ENCODE results near the gene MDH2.
A peak's percentile ranks its signal among the peaks of the same experiment; 100 is the strongest.
"Not testable (repeated sequence)": the region's sequence is repeated elsewhere in the genome, so short reads cannot be mapped to it uniquely, and the experiment has no call there.

The MDH2 gene, protein sequence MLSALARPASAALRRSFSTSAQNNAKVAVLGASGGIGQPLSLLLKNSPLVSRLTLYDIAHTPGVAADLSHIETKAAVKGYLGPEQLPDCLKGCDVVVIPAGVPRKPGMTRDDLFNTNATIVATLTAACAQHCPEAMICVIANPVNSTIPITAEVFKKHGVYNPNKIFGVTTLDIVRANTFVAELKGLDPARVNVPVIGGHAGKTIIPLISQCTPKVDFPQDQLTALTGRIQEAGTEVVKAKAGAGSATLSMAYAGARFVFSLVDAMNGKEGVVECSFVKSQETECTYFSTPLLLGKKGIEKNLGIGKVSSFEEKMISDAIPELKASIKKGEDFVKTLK

DNA sequence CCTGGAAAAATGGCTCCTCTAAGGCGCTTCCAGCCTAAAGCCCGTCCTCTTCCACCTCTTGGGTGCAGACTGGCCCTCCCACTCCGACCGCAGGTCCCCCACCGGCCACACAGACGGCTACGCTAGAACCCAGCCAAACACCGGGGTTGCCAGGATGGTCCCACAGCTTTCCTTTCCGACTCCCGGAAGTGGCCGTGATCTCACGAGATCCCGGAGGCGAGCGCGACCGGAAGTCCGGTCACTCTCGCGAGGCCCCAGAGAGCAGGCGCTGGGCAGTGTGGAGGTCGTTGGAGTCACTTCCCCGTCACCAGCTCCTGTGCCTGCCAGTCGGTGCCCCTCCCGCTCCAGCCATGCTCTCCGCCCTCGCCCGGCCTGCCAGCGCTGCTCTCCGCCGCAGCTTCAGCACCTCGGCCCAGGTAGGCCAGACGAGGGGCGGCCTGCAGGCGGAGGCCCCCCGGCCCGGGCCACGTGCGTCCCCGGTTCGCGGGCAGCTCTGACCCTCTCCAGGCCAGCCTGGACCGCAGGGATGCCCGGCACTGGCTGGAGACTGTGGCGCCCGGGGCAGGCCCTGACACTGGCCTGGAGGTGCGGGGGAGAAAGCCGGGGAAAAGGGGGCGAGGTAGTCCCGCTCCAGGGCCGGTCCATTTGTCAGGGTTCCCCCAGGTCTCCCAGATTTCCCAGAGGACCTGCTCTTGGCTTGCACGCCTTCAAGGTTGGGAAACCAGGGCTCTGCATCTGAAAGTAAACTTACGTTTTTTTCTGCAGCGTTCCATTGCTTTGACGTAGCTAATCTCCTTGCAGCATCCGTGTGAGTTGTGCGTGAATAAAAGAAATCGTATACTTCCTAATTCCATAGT is at the start of gene MDH2, which contains the start of gene STYXL1:
Gene MDH2, plus strand, starts transcription at position 296 of the 857 bp plus-strand sequence. Its CDS starts 55 bp downstream, at position 351.
Gene STYXL1, minus strand, starts transcription at position 190 of the 857 bp plus-strand sequence. CDS start 17,477 bp downstream, outside the sequence.
- DNase-seq (ENCODE audit: low read depth in 2 of 2), result peak; percentile 74

DNA sequence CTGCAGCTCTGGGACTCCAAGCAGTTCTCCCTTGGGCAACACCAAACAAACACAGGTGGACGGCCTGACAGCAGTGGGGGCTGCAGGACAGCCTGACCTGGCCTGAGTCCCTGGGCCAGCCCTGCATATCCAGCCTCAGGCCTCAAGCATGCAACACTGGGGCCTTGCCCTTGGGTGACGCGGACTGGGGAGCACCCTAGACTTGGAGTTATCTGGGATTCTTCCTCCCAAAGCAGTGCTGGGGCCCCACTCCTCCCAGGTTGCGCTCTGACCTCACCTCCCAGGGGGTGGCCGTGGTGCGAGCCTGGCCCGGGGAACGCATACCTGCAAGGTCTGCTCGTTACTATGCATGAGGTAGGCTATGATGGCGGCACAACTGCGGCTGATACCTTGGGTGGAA is 47.3 kb upstream of the MDH2 start:
- no peak for DNase-seq (ENCODE audit: low read depth in 2 of 2)

DNA sequence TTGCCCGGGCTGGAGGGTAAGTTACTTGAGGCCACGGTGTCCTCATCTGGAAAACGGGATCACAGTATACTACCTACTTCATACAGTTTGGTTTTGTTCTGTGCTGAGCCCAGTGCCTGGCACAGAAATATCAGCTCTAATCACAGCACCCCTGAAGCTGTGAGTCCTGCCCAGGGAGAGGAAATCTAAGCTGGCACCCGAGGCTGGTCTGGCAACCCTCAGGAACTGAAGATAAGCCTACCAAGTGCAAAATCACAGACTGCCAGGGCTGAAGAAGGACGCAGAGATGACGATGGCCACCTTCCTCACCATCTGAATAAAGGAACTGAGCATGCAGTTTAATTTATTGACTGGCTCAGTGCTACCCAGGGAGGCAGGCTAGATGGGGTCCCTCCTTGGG is 45.8 kb upstream of the MDH2 start:
- no peak for DNase-seq (ENCODE audit: low read depth in 2 of 2)

DNA sequence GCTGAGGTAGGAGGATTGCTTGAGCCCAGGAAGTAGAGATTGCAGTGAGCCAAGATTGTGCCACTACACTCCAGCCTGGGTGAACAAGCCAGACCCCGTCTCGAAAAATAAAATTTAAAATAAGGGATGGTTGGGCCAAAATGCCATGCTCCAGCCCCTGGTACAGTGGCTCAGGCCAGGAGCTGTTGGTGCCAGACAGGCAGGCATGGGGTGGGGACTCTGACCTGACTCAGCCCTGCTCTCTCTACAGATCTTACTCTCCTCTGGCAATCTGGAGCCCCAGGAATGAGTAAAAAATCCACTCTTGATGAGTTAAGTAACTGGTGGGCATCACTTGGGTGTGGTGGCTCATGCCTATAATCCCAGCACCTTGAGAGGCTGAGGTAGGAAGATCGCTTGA is 45.1 kb upstream of the MDH2 start:
- no peak for DNase-seq (ENCODE audit: low read depth in 2 of 2)

DNA sequence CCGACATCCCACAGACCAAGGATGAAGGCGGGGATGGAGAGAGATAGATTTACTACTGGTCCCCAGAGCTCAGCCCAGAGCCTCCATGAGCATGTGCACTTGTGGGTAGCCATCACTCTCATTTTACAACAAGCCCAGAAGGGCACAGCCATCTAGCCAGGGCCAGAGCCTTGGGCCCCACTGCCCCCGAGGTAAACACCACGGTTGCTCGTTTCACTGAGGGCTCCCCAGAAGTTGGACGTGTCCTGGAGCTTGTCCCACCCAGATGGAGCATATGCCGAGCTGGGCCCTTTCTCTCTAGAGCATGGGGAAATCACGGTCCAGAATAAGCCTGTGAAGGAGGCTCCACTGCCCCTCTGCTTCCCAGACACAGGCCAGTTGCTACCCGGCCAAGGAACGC is 44.6 kb upstream of the MDH2 start:
- DNase-seq (ENCODE audit: low read depth in 2 of 2), result no peak

DNA sequence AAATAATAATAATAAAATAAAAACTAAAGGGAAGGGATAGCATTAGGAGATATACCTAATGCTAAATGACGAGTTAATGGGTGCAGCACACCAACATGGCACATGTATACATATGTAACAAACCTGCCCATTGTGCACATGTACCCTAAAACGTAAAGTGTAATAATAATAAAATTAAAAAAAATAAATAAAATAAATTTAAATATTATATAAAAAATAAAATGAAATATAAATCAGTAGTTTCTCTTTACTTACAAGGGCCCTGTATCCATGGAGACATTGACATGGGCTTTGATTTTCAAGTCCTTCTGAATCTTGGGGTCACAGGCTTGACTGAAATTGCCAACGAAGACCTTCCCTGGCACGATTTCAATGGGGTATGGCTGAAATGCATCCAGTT is 42.9 kb upstream of the MDH2 start:
- not testable (repeated sequence) for DNase-seq (ENCODE audit: low read depth in 2 of 2)

DNA sequence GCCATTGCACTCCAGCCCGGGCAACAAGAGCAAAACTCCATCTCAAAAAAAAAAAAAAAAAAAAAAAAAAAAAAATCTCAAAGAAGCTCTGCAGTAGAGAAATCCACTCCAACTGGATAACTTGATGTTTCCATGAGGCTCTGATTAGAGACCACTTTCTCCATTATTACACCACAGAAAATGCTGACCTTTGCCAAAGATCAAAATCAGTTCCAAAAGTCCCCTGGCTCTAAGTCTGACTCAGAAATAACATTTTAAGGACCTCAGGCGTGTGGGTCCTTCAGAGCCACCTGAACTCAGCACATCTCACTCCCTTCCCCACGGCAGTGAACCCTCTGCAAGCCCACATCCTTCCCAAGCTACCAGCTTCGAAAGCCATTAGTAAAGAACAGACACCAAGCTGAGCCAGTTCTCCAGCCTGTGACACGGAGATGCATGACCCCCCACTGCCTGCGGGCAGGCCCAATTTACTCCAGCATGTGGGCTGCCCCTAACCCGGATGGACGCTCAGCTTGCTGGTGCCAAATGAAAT is 39.7 kb upstream of the MDH2 start:
- no peak for DNase-seq (ENCODE audit: low read depth in 2 of 2)

DNA sequence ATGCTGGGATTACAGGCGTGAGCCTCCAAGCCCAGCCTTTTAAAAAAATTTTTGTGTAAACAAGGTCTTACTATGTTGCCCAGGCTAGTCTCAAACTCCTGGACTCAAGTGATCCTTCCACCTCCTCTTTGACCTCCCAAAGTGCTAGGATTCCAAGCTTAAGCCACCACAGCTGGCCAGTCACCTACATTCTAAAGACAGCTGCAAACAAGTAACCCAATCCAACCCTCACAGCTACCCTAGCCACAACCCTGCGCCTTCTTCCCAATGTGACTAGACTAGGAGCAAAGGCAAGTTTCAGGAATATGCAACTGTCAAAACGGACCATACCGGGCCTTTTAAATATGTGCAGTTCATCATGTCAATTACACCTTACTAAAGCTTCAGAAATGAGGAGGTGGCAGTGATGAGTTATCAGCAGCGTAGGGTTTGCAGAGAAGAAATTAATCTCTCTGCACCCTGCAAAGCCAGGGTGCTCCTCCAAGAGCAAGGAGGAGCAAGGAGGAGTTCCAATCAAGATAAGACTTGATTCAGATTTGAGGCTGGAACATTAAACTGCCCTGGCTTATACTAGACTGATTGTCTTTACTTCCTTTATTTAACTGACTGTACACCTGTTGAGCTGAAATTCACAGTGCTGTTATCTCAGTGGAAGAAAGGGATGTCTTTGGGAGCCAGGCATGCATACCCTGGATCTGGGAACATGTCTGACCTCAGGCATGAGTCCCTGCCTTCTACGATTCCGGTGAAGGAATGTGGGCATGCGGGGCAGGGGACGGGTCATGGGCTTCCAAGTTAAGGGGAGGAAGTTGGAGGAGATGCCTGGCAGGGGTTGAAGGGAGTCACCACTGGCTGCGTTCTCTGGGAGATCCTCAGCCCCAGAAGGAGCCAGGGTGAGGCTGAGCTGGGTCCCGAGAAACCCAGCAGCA is 38.0 kb upstream of the MDH2 start:
- no peak for DNase-seq (ENCODE audit: low read depth in 2 of 2)

DNA sequence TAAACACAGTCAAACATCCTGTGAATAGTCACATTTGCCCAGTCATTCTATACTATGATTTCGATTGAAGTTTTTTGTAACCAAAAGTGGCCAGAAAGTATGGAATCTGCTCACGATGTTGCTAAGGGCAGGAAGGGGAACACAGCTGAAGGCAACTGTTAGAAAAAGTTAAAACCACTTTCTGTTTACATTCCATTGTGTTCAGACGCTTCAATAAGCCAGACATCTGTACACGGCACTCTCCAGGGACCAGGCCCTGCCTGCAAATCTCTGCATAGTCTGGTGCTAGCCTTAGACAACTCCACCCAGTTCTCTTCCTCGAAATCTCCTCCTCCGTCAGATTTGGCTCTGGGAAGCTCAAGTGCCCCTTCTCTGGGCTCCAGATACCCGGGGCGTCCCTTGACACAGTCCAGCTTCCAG is 36.5 kb upstream of the MDH2 start:
- DNase-seq (ENCODE audit: low read depth in 2 of 2), result no peak

DNA sequence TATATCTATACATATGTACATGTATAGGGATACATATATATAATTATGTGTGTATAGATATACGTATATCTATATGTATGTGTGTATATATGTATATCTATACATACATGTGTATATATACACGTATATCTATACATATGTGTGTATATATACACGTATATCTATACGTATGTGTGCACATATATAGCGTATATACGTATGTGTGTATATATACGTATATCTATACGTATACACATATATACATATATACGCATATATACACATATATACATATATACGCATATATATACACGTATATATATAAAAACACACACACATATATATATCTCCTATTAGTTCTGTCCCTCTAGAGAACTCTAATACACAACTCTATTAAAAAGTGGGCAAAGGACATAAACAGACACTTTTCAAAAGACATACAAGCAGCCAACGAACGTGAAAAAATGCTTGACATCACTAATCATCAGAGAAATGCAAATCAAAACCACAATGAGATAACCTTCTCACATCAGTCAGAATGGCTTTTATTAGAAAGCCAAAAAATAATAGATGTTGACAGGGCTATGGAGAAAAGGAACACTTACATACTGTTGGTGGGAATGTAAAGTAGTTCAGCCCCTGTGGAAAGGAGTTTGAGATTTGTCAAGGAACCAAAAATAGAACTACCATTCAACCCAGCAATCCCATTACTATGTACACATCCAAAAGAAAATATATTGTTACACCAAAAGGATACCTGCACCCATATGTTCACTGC is 31.5 kb upstream of the MDH2 start:
- no peak for DNase-seq (ENCODE audit: low read depth in 2 of 2)

DNA sequence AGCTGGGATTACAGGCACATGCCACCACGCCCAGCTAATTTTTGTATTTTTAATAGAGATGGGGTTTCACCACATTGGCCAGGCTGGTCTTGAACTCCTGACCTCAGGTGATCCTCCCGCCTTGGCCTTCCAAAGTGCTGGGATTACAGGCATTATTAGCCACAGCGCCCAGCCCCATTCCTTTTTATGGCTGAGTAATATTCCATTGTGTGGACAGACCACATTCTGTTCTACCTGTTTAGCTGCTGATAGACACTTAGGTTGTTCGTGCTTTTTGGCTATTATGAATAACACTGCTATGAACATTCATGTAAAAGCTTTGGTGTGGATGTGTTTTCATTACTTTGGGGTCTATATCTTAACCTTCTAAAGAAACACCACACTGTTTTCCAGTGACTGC is 29.4 kb upstream of the MDH2 start:
- DNase-seq (ENCODE audit: low read depth in 2 of 2), result not testable (repeated sequence)

DNA sequence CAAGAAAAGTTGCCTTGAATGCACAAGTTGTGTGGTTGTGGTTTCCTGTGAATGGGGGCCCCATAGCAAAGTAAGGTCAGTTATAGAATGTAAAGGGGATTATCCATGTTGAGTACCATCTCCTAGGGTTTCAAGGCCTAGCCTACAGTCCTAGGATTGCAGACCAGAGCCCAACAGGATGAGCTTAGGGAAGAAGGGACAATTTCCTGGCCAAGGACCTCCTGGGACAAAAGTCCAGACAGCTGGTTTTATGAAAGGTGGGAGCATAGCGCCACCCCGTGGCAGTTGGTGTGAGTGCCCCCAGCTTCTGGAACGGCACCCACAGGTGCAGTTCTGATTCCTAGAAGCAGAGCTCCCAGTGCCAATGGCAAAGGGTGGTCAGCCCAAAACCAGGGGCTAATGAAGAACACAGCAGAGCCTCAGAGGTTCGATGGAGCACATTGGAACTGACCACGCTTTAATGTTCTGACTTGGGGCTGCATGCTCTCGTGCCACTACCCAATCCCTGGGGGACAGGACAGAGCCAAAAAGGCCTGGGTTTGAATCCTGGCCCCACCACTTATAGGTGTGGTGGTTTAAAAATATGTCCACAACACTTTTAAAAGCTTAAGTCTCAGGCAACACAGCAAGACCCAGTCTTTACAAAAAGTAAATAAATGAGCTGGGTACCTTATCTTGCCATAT is 27.7 kb upstream of the MDH2 start:
- DNase-seq (ENCODE audit: low read depth in 2 of 2), result peak; percentile 24 to 48

DNA sequence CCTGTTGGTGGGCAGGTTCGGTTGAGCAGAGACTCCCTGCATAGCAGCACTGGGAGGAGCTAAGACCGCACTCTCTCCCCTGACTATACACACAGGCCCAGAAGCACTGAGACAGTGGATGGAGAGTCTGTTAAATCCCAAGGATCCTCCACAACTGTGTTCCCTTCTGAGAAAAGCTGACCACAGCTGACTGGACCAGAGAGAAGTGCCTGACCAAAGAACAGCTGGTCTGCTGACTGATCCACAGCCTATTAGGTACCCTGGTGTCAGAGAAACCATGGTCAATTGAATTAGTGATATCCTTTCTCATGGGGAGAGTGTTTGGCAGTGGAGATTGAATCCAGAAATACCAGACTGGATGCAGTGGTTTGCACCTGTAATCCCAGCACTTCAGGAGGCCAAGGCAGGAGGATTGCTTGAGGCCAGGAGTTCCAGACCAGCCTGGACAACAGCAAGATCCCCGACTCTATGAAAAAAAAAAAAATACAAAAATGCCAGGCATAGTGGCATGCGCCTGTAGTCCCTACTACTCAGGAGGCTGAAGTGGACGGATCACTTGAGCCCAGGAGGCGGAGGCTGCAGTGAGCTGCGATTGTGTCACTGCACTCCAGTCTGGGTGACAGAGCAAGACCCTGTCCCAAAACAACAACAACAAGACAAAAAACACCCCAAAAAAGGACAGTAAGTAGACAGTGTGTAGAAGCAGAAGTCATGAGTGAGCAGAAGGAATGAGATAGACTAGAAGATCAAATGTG is 25.7 kb upstream of the MDH2 start:
- no peak for DNase-seq (ENCODE audit: low read depth in 2 of 2)

DNA sequence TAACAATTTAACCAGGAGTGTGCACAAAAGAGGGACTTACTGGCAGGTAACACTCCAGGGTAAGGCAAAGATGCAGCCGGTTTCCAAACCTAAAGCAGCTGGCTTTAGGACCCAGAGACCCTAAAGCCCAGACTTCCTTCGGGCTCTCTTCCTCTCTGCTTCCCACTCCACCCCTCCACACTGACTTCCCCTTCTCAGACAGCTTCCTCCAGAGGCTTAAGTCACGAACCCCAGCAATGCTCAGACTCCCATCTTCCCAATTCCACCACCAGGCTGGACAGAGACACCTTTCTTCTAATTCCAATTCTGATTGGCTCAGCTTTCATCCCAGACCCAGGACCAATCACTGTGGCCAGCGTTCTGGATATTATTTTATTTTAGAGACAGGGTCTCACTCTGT is 24.9 kb upstream of the MDH2 start:
- DNase-seq (ENCODE audit: low read depth in 2 of 2), result no peak

DNA sequence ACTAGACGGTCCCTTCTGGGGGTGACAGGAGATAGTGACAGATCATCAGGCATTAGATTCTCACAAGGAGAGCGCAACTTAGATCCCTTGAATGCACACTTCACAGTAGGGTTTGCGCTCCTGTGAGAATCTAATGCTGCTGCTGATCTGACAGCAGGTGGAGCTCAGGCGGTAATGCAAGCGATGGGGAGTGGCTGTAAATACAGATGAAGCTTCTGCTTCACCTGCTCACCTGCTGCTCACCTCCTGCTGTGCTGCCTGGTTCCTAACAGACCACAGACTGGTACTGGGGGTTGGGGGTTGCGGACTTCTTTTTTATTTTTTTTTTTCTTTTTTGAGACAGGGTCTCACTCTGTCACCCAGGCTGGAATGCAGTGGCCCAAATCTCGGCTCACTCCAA is 18.2 kb upstream of the MDH2 start:
- not testable (repeated sequence) for DNase-seq (ENCODE audit: low read depth in 2 of 2)

DNA sequence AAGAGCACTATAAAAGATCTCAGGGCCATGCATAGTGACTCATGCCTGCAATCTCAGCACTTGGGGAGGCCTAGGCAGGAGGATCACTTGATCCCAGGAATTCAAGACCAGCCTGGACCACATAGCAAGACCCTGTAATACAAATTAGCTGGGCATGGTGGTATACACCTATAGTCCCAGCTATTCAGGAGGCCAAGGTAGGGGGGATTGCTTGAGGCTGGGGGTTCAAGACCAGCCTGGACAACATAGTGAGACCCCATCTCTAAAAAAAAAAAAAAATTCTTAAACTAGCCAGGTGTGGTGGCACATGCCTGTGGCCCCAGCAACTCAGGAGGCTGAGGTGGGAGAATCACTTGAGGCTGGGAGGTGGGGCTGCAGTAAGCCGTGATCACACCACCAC is 15.9 kb upstream of the MDH2 start:
- no peak for DNase-seq (ENCODE audit: low read depth in 2 of 2)

DNA sequence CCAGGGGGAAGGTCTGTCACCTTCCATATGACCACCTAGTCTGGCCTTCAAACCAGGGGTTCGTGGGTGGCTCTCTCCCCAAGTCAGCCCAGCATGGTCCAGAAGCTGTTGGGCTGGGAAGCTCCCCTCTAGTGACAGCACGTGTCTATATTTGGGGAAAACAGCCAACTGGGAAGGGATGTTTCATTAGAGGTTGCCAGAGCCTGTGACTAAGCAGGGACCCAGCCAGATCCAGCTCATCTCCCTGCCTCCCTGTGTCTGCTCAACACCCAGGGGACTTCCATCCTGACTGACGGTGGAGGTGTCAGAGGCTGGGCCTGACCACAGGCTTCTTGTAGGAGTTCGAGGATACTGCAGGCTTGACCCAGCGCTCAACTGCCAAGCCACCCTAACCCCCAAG is 10.6 kb upstream of the MDH2 start:
- DNase-seq (ENCODE audit: low read depth in 2 of 2), result no peak

DNA sequence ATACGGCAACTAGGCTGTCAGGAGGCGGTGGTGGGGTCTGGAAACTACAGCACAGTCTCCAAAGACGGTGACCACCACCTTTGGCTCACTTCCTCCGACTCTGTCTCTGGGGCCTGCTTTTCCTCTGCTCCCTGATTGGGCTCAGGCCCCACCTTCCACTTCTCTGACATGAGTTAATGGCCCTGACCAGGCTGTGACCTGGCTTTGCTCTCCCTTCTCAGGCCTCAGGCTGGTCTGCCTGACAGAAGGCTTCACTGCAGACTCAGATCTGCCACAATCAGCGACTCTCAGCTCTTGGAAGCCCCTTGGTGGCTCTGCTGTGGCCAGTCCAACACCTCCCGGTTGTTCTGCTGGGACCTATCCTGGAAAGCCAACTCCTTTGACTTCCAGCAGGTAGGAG is 7.8 kb upstream of the MDH2 start:
- no peak for DNase-seq (ENCODE audit: low read depth in 2 of 2)

DNA sequence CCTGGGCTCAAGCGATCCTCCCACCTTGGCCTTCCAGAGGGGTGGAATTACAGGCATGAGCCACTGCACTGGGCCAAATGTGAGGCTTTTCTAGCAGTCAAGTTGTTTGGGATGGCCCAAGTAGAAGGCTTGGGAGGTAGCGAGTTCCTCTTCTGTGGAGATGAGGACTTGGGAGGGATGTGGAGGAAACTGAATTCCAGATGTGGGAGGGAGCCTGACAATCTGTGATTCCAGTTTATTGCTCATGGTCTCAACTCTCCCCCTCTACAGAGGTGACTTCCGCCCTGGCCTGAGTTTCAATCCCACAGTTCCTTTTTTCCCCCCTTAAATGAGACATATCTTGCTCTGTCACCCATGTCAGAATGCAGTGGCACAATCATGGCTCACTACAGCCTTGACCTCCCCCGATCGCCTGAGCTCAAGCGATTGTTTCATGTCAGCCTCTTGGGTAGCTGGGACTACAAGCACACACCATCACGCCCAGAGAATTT is 3.5 kb upstream of the MDH2 start:
- no peak for DNase-seq (ENCODE audit: low read depth in 2 of 2)
